ENCODE data around the gene ABCC8. TPM values are rescaled to one million over a fixed set of nuclear protein-coding genes. Genes with fewer than 3 reads are reported as not detected.
A peak's percentile ranks its signal among the peaks of the same experiment; 100 is the strongest.

The ABCC8 gene
- total RNA-seq, 5 donors from 2014 or later (not counting 1 experiment from before 2014, with no cell fraction given), result not detected

DNA sequence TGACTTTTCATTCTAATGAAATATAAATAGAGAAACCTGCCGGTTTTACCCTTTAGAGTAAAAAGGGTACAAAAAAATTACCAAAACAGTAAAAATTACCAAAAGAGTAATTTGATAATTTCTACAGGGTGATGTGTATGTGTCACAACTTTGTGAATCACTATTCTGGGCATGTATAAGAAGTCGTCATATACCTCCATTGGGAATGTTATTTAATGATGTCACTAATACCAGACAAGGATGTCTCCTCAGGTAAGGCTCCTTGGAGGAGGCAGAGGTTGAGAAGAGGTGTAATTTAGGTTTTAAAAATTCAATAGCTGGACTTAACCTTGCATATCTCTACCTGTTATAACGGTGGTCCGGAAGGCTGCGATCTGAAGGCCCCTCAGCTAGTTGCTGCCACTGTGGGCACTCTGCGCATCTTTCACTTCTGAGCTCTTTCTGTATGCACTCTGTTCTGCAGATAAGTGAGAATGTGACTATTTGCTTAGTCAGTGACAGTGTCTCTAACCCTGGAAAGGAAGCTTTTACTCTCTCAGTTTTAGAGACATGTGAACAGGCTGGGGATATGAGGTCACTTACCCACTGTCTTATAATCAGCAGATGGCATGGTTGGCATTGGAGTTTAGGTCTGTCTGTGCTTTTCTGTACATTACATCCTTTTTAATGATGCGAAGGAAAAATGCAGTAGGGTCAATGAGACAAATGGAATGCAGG, 126.0 kb downstream of the ABCC8 start:
- no peaks in the 10 kb centered on the region for H3K36me3 Mint-ChIP-seq
- Histone ChIP-seq H3K27ac (ENCODE audit: low read length) (no peak overlapping the region), H3K4me1 (ENCODE audit: control insufficient read depth in 1 of 2, extremely low read depth in 1 of 2, insufficient read depth in 2 of 2, low read length in 2 of 2) (peaks cover 17 to 22% of the 10 kb centered on the region in 2 experiments), H3K9me3 (no peaks in the 10 kb centered on the region), H3K36me3 (ENCODE audit: control insufficient read depth in 2 of 2, extremely low read depth in 1 of 2, insufficient read depth in 1 of 2, low read length in 1 of 2) (no peaks in the 10 kb centered on the region), H3K4me3 (ENCODE audit: control insufficient read depth in 1 of 2, extremely low read depth in 1 of 2, low read length in 1 of 2) (no peak overlapping the region), H3K27me3 (replicated peaks in 1 of 2; ENCODE audit: control insufficient read depth in 2 of 2, extremely low read depth in 1 of 2, insufficient read depth in 2 of 2, low read length in 1 of 2) (peaks cover 0 to 4% of the 10 kb centered on the region in 2 experiments)
- 100% methylated on average over 1 of the region's 7 CpGs for WGBS (ENCODE audit: insufficient coverage)
- peaks cover 0 to 1% of the 10 kb centered on the region in 2 donors for H3K27me3 Mint-ChIP-seq
- peak overlapping the region; percentile 86 to 94 (median 87) for H3K4me3 Mint-ChIP-seq
- POLR2A ChIA-PET, result no interaction called here
- peaks cover 25 to 37% (median 30%) of the 10 kb centered on the region in 3 donors for H3K4me1 Mint-ChIP-seq
- DNase-seq (peak in 1 of 35 experiments; percentile 9), ATAC-seq (replicated peaks in 1 of 4) (no peak)
- CTCF ChIA-PET, result no interaction called here
- peak overlapping the region in 1 of 2 donors; percentile 68 for H3K27ac Mint-ChIP-seq
- H3K9me3 Mint-ChIP-seq, result no peaks in the 10 kb centered on the region

- no peaks in the 10 kb centered on the region for H3K36me3 ChIP-seq (ENCODE audit: control insufficient read depth in 2 of 2, extremely low read depth in 1 of 2, insufficient read depth in 1 of 2, low read length in 1 of 2)
- CTCF ChIA-PET, result no interaction called here
- H3K27ac ChIP-seq (ENCODE audit: low read length), result no peak overlapping the region
- ATAC-seq (replicated peaks in 1 of 4) (no peak), DNase-seq (no peak)
- no peak overlapping the region for H3K4me3 Mint-ChIP-seq
- H3K27ac Mint-ChIP-seq, result no peak overlapping the region
- H3K9me3 Mint-ChIP-seq, result no peaks in the 10 kb centered on the region
- H3K36me3 Mint-ChIP-seq, result peaks cover 4% of the 10 kb centered on the region
- H3K4me1 Mint-ChIP-seq, result peaks cover 11 to 22% (median 13%) of the 10 kb centered on the region in 3 donors
- POLR2A ChIA-PET, result interaction anchor here (0.5 to 0.6 kb wide), 2 partner anchors 10 to 60 kb away, joined by 3 to 11 read pairs; no protein-coding TSS in a partner anchor
- no peaks in the 10 kb centered on the region for H3K9me3 ChIP-seq
- H3K27me3 Mint-ChIP-seq, result peaks cover 0 to 1% of the 10 kb centered on the region in 2 donors
- WGBS (ENCODE audit: insufficient coverage), result no CpG with 5 or more reads among the region's 1 CpG
- peaks cover 0 to 4% of the 10 kb centered on the region in 2 experiments for H3K27me3 ChIP-seq (replicated peaks in 1 of 2; ENCODE audit: control insufficient read depth in 2 of 2, extremely low read depth in 1 of 2, insufficient read depth in 2 of 2, low read length in 1 of 2)
- H3K4me1 ChIP-seq (ENCODE audit: control insufficient read depth in 1 of 2, extremely low read depth in 1 of 2, insufficient read depth in 2 of 2, low read length in 2 of 2), result peaks cover 6 to 12% of the 10 kb centered on the region in 2 experiments
- H3K4me3 ChIP-seq (ENCODE audit: control insufficient read depth in 1 of 2, extremely low read depth in 1 of 2, low read length in 1 of 2), result no peak overlapping the region
Measured at GRCh38 chr11:17347676-17348075, 129.0 kb downstream of the ABCC8 start.

GRCh38 chr11:17343907-17344306, 132.7 kb downstream of the ABCC8 start:
- H3K4me3 ChIP-seq (ENCODE audit: control insufficient read depth in 1 of 2, extremely low read depth in 1 of 2, low read length in 1 of 2), result no peak overlapping the region
- Mint-ChIP-seq H3K27me3 (no peaks in the 10 kb centered on the region), H3K36me3 (peaks cover 7% of the 10 kb centered on the region), H3K9me3 (no peaks in the 10 kb centered on the region), H3K27ac (no peak overlapping the region), H3K4me1 (peaks cover 0 to 6% (median 0%) of the 10 kb centered on the region in 3 donors), H3K4me3 (no peak overlapping the region)
- H3K36me3 ChIP-seq (ENCODE audit: control insufficient read depth in 2 of 2, extremely low read depth in 1 of 2, insufficient read depth in 1 of 2, low read length in 1 of 2), result no peaks in the 10 kb centered on the region
- no peaks in the 10 kb centered on the region for H3K27me3 ChIP-seq (replicated peaks in 1 of 2; ENCODE audit: control insufficient read depth in 2 of 2, extremely low read depth in 1 of 2, insufficient read depth in 2 of 2, low read length in 1 of 2)
- WGBS (ENCODE audit: insufficient coverage), result no CpG with 5 or more reads among the region's 1 CpG
- no peak overlapping the region for H3K27ac ChIP-seq (ENCODE audit: low read length)
- no peak for DNase-seq
- POLR2A ChIA-PET, result no interaction called here
- no peaks in the 10 kb centered on the region for H3K9me3 ChIP-seq
- CTCF ChIA-PET, result no interaction called here
- H3K4me1 ChIP-seq (ENCODE audit: control insufficient read depth in 1 of 2, extremely low read depth in 1 of 2, insufficient read depth in 2 of 2, low read length in 2 of 2), result no peaks in the 10 kb centered on the region
- ATAC-seq (replicated peaks in 1 of 4), result no peak

DNA sequence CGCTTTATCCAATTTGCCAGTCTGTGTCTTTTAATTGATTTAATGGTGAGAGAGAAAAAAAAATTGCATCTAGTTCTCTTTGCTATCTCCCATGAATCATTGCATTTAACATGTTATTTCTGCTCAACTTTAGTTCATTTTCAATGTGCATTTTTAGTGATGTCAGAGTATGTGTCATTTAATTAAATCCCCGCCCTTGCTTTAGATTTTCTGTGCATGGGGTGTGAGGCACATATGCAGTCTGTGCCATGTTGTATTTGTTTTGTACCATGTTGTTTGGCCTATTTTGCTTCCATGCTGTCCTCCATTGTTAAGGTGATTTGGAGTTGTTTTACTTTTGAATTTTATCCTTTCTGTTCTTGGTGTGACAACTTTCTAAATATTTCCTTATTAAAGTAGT, 133.4 kb downstream of the ABCC8 start:
- no peaks in the 10 kb centered on the region for H3K27me3 Mint-ChIP-seq

More for the DNA sequence above, 133.4 kb downstream of the ABCC8 start:
- H3K27me3 ChIP-seq (replicated peaks in 1 of 2; ENCODE audit: control insufficient read depth in 2 of 2, extremely low read depth in 1 of 2, insufficient read depth in 2 of 2, low read length in 1 of 2), result no peaks in the 10 kb centered on the region
- peaks cover 0 to 6% (median 0%) of the 10 kb centered on the region in 3 donors for H3K4me1 Mint-ChIP-seq
- ATAC-seq (replicated peaks in 1 of 4), result no peak
- H3K4me3 ChIP-seq (ENCODE audit: control insufficient read depth in 1 of 2, extremely low read depth in 1 of 2, low read length in 1 of 2), result no peak overlapping the region
- no peak overlapping the region for H3K27ac Mint-ChIP-seq
- H3K4me3 Mint-ChIP-seq, result no peak overlapping the region
- POLR2A ChIA-PET, result no interaction called here
- H3K36me3 Mint-ChIP-seq, result peaks cover 7% of the 10 kb centered on the region
- H3K9me3 ChIP-seq, result no peaks in the 10 kb centered on the region
- no peak for DNase-seq
- H3K36me3 ChIP-seq (ENCODE audit: control insufficient read depth in 2 of 2, extremely low read depth in 1 of 2, insufficient read depth in 1 of 2, low read length in 1 of 2), result no peaks in the 10 kb centered on the region
- WGBS (ENCODE audit: insufficient coverage), result 100% methylated on average over 1 of the region's 2 CpGs
- no peaks in the 10 kb centered on the region for H3K4me1 ChIP-seq (ENCODE audit: control insufficient read depth in 1 of 2, extremely low read depth in 1 of 2, insufficient read depth in 2 of 2, low read length in 2 of 2)
- CTCF ChIA-PET, result no interaction called here
- no peaks in the 10 kb centered on the region for H3K9me3 Mint-ChIP-seq
- no peak overlapping the region for H3K27ac ChIP-seq (ENCODE audit: low read length)

Other genes starting within 250 kb of the ABCC8 start
- 100 to 1,000 TPM in 1 of 5 donors, 10 to 100 TPM in 4; 43.6 to 119 (median 67.0) TPM for gene NUCB2, start 200.1 kb downstream of the ABCC8 start, total RNA-seq
- gene NCR3LG1, start 125.0 kb downstream of the ABCC8 start, total RNA-seq, result 1 to 10 TPM; 1.8 to 3.6 (median 2.6) TPM
- under 1 TPM in 4 of 5 donors, not detected in 1; 0.33 to 0.63 (median 0.50) TPM for gene KCNJ11, start 88.2 kb downstream of the ABCC8 start, total RNA-seq
- not detected for gene USH1C, start 67.6 kb upstream of the ABCC8 start, total RNA-seq
- not detected for gene OTOG, start 70.4 kb upstream of the ABCC8 start, total RNA-seq
- not detected for gene MYOD1, start 242.7 kb upstream of the ABCC8 start, total RNA-seq

Data from T-cell (primary cell).